Pulmonary artery endothelial cell (primary cell): ENCODE data around the gene JAM2. TPM values are rescaled to one million over a fixed set of nuclear protein-coding genes. Genes with fewer than 3 reads are reported as not detected.
"Not testable (repeated sequence)": the region's sequence is repeated elsewhere in the genome, so short reads cannot be mapped to it uniquely, and the experiment has no call there.

Experiments
- DNase-seq: peaks from one replicate; pipeline ENCODE4 v3.0.0-alpha.2; 2011; ENCODE audit warnings: low read depth, low spot score
- total RNA-seq: library from RNA; depleted of rRNA; stranded (reverse); fragments of >200 nt; gene quantifications from 2 replicates; pipeline ENCODE4 v1.2.3, GENCODE V29; 2014

The JAM2 gene
- total RNA-seq, 1 donor from 2014 or later, result 2.2 TPM

GRCh38 chr21:25646474-25646873, 7.4 kb downstream of the JAM2 start:
- no peak for DNase-seq

DNA sequence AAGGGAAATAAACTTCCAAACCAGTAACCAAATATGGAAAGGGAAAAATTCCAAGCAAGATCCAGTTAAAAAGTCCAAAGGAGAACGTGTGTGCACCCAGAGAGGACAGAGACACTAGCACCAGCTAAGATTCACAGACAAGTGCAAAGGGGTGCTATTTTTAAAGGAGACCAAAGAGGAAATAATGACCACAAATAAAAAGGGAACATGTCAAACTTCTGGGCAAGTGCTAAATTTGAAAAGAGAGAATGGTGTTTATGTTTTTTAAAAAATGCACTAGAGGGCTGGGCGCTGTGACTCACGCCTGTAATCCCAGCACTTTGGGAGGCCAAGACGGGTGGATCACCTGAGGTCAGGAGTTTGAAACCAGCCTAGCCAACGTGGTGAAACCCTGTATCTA, 8.6 kb downstream of the JAM2 start:
- DNase-seq, result no peak

GRCh38 chr21:25649146-25649545, 10.1 kb downstream of the JAM2 start:
- no peak for DNase-seq

GRCh38 chr21:25656412-25656811, 17.4 kb downstream of the JAM2 start:
- no peak for DNase-seq

DNA sequence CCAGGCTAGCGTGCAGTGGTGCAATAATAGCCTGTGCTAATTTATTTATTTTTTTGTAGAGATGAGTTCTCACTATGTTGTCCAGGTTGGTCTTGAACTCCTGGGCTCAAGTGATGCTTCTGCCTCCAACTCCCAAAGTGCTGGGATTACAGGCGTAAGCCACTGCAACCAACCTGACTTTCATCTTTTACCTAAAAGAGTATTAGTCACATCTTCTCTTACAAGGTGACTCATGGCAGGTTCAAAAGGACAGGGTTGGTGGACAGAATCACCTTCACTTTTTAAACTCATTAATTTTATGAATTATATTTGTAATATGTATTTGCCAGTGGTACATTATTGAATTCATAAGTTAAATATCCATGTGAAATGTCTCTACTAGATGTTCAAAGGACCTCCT, 18.1 kb downstream of the JAM2 start:
- DNase-seq, result no peak

DNA sequence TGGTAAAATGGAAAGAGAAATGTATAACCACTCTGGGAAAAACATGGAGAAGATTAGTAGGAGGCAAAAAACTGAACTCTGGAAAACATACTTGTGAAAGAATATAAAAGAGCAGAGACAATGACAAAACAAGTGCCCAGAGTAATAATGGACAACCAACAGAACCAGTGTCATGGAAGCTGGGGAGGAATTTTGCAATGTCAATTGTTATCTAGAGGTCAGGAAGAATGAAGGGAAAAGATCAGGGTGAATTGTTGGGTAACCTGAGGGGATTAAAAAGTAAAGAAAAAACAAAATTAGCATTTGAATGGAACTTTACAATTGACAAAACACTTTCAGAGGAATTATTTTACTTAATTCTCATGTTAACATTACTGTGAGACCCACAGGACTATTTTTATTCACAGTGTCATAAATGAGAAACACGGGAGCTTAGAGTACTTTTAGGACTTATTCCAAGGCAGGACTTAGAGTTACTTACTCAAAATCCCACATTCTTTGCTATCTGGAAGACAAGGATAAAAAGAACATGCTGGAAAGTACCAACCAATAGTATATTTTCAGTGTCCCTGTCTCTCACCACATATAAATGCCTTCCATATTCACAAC, 19.5 kb downstream of the JAM2 start:
- no peak for DNase-seq

- DNase-seq, result no peak
Measured at GRCh38 chr21:25660233-25660632, 21.2 kb downstream of the JAM2 start.

DNA sequence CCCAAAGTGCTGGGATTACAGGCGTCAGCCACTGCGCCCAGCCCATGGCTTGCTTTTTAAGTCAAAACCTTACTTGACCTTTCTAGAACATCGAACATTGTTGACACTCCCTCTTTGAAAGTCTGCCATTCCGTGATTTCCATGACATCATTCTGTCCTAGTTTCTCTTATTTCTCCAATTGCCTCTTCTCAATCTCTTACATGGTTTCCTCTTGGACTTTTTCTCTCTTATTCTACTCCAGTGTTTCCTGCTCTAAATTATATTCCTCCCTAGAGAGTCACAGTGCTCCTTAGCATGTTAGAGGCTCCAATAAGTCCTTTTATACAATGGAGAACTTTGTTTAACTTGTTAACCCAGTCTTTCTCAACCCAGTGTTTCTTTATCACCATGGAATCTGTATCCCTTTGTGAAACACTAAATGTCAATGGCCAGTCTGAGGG, 25.5 kb downstream of the JAM2 start:
- no peak for DNase-seq

GRCh38 chr21:25670726-25671125, 31.7 kb downstream of the JAM2 start:
- DNase-seq, result peak; percentile 66

DNA sequence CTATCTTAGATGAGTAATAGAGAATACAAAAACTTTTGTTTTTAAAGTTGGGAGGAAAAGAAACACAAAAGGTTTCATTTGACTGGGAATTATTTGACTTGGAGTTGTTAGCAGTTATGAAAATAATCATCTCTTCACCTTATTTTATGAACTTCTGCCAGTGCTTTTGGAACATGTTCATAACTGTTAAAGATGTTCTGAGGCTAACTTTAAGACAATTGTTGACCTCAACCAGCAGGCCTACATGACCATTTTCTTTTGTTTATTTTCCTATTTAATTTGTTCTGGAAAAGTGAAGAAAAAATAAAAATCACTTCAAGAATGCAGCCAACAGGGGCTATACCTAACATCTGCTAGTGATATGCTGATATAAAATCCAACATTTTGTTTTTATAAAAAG, 37.4 kb downstream of the JAM2 start:
- DNase-seq, result no peak

DNA sequence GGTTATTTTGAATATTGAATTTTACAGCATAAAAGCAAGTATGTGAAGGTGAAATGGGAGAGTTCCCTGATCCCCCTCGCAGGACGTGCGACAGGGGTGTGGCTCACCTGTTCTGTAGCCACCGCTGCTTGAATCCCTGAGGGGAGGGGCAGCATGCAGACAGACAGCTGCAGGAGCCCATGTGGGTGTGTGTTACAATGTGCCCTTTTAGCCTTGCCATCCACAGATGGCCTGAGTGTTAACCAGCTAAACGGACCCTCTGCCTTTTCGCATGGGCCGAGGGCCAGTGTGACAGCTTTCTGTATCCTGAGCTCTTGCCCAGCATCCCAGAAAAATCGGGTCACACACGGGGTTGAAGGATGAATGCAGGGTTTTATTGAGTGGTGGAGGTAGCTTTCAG, 43.3 kb downstream of the JAM2 start:
- no peak for DNase-seq

GRCh38 chr21:25687787-25688186, 48.7 kb downstream of the JAM2 start:
- DNase-seq, result no peak

- peak; percentile 17 for DNase-seq
Measured at GRCh38 chr21:25688275-25689155, 49.5 kb downstream of the JAM2 start.

GRCh38 chr21:25689226-25689625, 50.2 kb downstream of the JAM2 start:
- no peak for DNase-seq

DNA sequence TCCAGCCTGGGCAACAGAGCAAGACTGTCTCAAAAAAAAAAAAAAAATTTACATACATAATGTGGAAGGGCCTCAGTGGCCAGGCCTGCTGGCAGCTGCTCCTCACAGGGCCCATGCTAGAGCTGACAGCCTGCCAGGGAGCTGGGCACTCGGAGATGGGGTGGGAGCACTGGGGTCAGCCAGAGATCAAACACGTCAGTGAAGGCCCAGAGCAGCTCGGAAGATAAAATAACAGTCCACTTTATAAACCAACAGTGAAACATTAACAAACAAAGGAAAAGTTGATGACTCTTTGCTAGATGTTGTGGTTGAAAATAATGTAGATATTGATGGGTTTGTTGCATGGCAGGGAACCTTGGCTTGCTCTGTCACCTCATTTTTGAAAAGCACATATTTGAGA, 52.9 kb downstream of the JAM2 start:
- DNase-seq, result no peak

DNA sequence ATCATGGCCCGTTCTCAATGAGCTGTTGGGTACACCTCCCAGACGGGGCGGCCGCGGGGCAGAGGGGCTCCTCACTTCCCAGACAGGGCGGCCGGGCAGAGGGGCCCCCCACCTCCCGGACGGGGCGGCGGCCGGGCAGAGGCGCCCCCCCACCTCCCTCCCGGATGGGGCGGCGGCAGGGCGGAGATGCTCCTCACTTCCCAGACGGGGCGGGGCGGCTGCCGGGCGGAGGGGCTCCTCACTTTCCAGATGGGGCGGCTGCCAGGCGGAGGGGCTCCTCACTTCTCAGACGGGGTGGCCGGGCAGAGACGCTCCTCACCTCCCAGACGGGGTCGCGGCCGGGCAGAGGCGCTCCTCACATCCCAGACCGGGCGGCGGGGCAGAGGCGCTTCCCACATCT, 56.4 kb downstream of the JAM2 start:
- not testable (repeated sequence) for DNase-seq

GRCh38 chr21:25700741-25701140, 61.7 kb downstream of the JAM2 start:
- DNase-seq, result no peak

DNA sequence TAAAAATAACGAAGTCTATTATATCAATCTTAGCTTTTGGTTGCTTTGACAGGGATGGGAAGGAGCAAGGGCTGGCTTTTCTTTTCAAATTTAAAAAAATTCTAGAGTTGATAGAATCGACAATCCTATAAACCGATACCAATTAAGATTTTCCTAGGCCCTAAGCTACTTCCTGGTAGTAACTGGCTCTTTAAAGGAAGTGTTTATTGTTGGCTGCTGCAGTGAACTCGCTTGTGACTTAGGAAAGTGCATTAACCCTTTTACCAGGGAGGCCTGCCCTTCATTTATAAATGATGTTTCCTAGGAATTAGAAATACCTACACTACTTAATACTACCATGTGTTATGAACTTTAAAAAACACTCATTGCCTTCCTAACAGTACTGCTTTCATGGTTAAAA, 62.5 kb downstream of the JAM2 start:
- DNase-seq, result no peak

GRCh38 chr21:25708467-25709065, 69.5 kb downstream of the JAM2 start:
- DNase-seq, result no peak

DNA sequence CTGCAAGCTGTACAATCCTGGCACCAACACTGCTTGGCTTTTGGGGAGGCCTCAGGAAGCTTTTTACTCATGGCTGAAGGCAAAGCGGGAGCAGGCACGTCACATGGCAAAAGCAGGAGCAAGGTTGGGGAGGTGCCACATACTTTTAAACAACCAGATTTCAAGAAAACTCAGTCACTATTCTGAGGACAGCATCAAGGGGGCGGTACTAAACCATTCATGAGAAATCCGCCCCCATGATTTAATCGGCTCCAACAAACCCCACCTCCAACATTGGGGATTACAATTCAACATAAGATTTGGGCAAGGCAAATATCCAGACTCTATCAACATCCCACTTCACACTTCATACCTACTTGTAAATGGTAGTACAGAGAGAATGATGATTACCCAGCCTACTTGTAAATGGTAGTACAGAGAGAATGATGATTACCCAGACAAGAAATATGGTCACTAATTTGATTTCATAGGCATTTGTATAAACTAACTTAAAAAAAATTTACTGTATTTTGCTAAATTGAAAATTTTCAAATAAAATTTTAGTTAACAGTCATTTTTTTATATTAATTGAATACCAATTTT, 70.7 kb downstream of the JAM2 start:
- DNase-seq, result no peak

GRCh38 chr21:25710550-25710949, 71.5 kb downstream of the JAM2 start:
- no peak for DNase-seq

- not testable (repeated sequence) for DNase-seq
Measured at GRCh38 chr21:25714066-25714465, 75.0 kb downstream of the JAM2 start.
